Activated B cell treated with CpG ODN at 0.5 μM for 24 hours (primary cell): Measurements from ENCODE around the gene DPPA2. TPM values are rescaled to one million over a fixed set of nuclear protein-coding genes. Genes with fewer than 3 reads are reported as not detected.

ENCODE experiments used
- ATAC-seq: fragments of 200-7000 bp; cut with Tn5 transposase; one replicate; pipeline ENCODE4 v1.10.0; 2021; ENCODE audit warnings: low read depth, mild to moderate bottlenecking, moderate library complexity
- CTCF ChIA-PET: fragments of 350-600 bp; sonication (Branson Sonifier 250); formaldehyde crosslinking; loops from one replicate; lab custom pipeline; 2021; ENCODE audit warnings: antibody characterized with exemption; lab: Charles Lee
- POLR2A ChIA-PET: fragments of 350-600 bp; sonication (Branson Sonifier 250); formaldehyde crosslinking; loops from one replicate; lab custom pipeline; 2021; ENCODE audit warnings: antibody characterized with exemption; lab: Charles Lee
- DNase-seq: peaks from one replicate; pipeline ENCODE4 v3.0.0; 2022
- H3K27ac Mint-ChIP-seq: one replicate; pipeline ENCODE4 v1.8.0; 2020; ENCODE audit warnings: mixed read lengths
- H3K27me3 Mint-ChIP-seq: one replicate; pipeline ENCODE4 v1.8.0; 2021; ENCODE audit warnings: mixed read lengths
- H3K36me3 Mint-ChIP-seq: one replicate; pipeline ENCODE4 v1.8.0; 2021; ENCODE audit warnings: low read depth, mixed read lengths
- H3K4me1 Mint-ChIP-seq: one replicate; pipeline ENCODE4 v1.8.0; 2021; ENCODE audit warnings: mixed read lengths
- H3K4me3 Mint-ChIP-seq: one replicate; pipeline ENCODE4 v1.8.0; 2020; ENCODE audit warnings: mild to moderate bottlenecking, mixed read lengths
- H3K9me3 Mint-ChIP-seq: one replicate; pipeline ENCODE4 v1.8.0; 2020; ENCODE audit warnings: mixed read lengths
- CTCF ChIP-seq: fragments of 200-600 bp; IDR thresholded peaks from one replicate; pipeline ENCODE4 v1.8.0; 2022; ENCODE audit warnings: antibody characterized with exemption, mild to moderate bottlenecking
- intact Hi-C: fragments of 100-400 bp; cut with micrococcal nuclease; formaldehyde crosslinking; loops from one replicate; pipeline ENCODE4 v1.15.1; 2024
- total RNA-seq: library from RNA; stranded (reverse); gene quantifications from 2 replicates; pipeline ENCODE4 v1.2.3, GENCODE V29; 2022

Gene DPPA2
- total RNA-seq, 1 donor from 2014 or later, result not detected

- Mint-ChIP-seq H3K27ac (no peak overlapping the region), H3K9me3 (no peaks in the 10 kb centered on the region), H3K36me3 (no peaks in the 10 kb centered on the region), H3K4me3 (no peak overlapping the region), H3K4me1 (no peaks in the 10 kb centered on the region), H3K27me3 (no peaks in the 10 kb centered on the region)
- ChIA-PET POLR2A (no interaction called here), CTCF (no interaction called here)
- no peak for DNase-seq
- no peak for TF ChIP-seq CTCF
- intact Hi-C loops, result loop anchor here (5.0 kb wide), 1 partner anchor 1034 kb away; no protein-coding TSS in a partner anchor
- ATAC-seq, result no peak
These were observed 37.8 kb downstream of the DPPA2 start for GRCh38 chr3:109278546-109278945.

GRCh38 chr3:109278141-109278540 is 38.2 kb downstream of the DPPA2 start:
- CTCF ChIA-PET, result no interaction called here
- intact Hi-C loops, result loop anchor here (5.0 kb wide), 1 partner anchor 1034 kb away; no protein-coding TSS in a partner anchor
- POLR2A ChIA-PET, result no interaction called here

GRCh38 chr3:109275702-109276293 is 40.5 kb downstream of the DPPA2 start:
- Mint-ChIP-seq H3K36me3 (no peaks in the 10 kb centered on the region), H3K27ac (no peak overlapping the region), H3K4me3 (no peak overlapping the region), H3K4me1 (no peaks in the 10 kb centered on the region), H3K27me3 (no peaks in the 10 kb centered on the region), H3K9me3 (no peaks in the 10 kb centered on the region)
- ChIA-PET CTCF (no interaction called here), POLR2A (no interaction called here)
- intact Hi-C loops, result loop anchor here (5.0 kb wide), 1 partner anchor 1037 kb away; no protein-coding TSS in a partner anchor
- ATAC-seq (no peak), DNase-seq (no peak)
- TF ChIP-seq CTCF, result no peak

More at GRCh38 chr3:109278141-109278540, 38.2 kb downstream of the DPPA2 start:
- DNase-seq (no peak), ATAC-seq (no peak)
- H3K27me3 Mint-ChIP-seq, result no peaks in the 10 kb centered on the region
- no peak overlapping the region for H3K27ac Mint-ChIP-seq
- no peak for TF ChIP-seq CTCF
- H3K4me1 Mint-ChIP-seq, result no peaks in the 10 kb centered on the region
- H3K36me3 Mint-ChIP-seq, result no peaks in the 10 kb centered on the region
- no peak overlapping the region for H3K4me3 Mint-ChIP-seq
- H3K9me3 Mint-ChIP-seq, result no peaks in the 10 kb centered on the region

- Mint-ChIP-seq H3K27ac (no peak overlapping the region), H3K27me3 (no peaks in the 10 kb centered on the region), H3K9me3 (no peaks in the 10 kb centered on the region), H3K4me3 (no peak overlapping the region), H3K36me3 (no peaks in the 10 kb centered on the region), H3K4me1 (no peaks in the 10 kb centered on the region)
- ChIA-PET CTCF (no interaction called here), POLR2A (no interaction called here)
- TF ChIP-seq CTCF, result no peak
- ATAC-seq (no peak), DNase-seq (no peak)
- intact Hi-C loops, result no loop called here
These were observed 45.5 kb downstream of the DPPA2 start for GRCh38 chr3:109270779-109271178.

- Mint-ChIP-seq H3K4me1 (no peaks in the 10 kb centered on the region), H3K27ac (no peak overlapping the region), H3K9me3 (no peaks in the 10 kb centered on the region), H3K27me3 (no peaks in the 10 kb centered on the region), H3K36me3 (no peaks in the 10 kb centered on the region), H3K4me3 (no peak overlapping the region)
- no peak for DNase-seq
- intact Hi-C loops, result no loop called here
- ChIA-PET CTCF (no interaction called here), POLR2A (no interaction called here)
- no peak for TF ChIP-seq CTCF
- no peak for ATAC-seq
These were observed 46.6 kb downstream of the DPPA2 start for GRCh38 chr3:109269577-109270275.
